Chondrocyte (in vitro differentiated cells): ENCODE data around the gene RECK. TPM values are rescaled to one million over a fixed set of nuclear protein-coding genes. Genes with fewer than 3 reads are reported as not detected.
A peak's percentile ranks its signal among the peaks of the same experiment; 100 is the strongest.

Source experiments
- DNase-seq: peaks from one replicate; pipeline ENCODE4 v3.0.0; 2021; ENCODE audit warnings: mixed read lengths, low spot score
- H3K27ac Mint-ChIP-seq: one replicate; pipeline ENCODE4 v1.8.0; 2021; ENCODE audit warnings: mild to moderate bottlenecking, moderate library complexity, mixed read lengths; ENCODE audit not compliant: unreplicated experiment
- H3K27me3 Mint-ChIP-seq: 2 replicates; pipeline ENCODE4 v1.8.0; 2021; ENCODE audit warnings: low read depth, mixed read lengths
- H3K36me3 Mint-ChIP-seq: 2 replicates; pipeline ENCODE4 v1.8.0; 2021; ENCODE audit warnings: low read depth, mixed read lengths
- H3K4me1 Mint-ChIP-seq: 2 replicates; pipeline ENCODE4 v1.8.0; 2021; ENCODE audit warnings: low read depth, mild to moderate bottlenecking, mixed read lengths
- H3K4me3 Mint-ChIP-seq: one replicate; pipeline ENCODE4 v1.8.0; 2021; ENCODE audit warnings: mild to moderate bottlenecking, moderate library complexity, mixed read lengths; ENCODE audit not compliant: unreplicated experiment
- H3K9me3 Mint-ChIP-seq: 2 replicates; pipeline ENCODE4 v1.8.0; 2021; ENCODE audit warnings: low read depth, mixed read lengths
- CTCF ChIP-seq: fragments of 200-600 bp; sonication (generic); IDR thresholded peaks from 2 replicates; pipeline ENCODE4 v1.5.0; 2021; ENCODE audit warnings: antibody characterized with exemption, mild to moderate bottlenecking, moderate library complexity
- total RNA-seq: library from RNA; stranded (reverse); gene quantifications from 3 replicates; pipeline ENCODE4 v1.2.1, GENCODE V29; 2021

The RECK gene
- total RNA-seq, 1 donor from 2014 or later: 33.5 TPM

GRCh38 chr9:36146651-36147050 is 109.9 kb downstream of the RECK start:
- no peaks in the 10 kb centered on the region for H3K9me3 Mint-ChIP-seq
- H3K4me1 Mint-ChIP-seq: peaks cover 75% of the 10 kb centered on the region
- H3K27ac Mint-ChIP-seq: peak overlapping the region; percentile 81
- H3K4me3 Mint-ChIP-seq: no peak overlapping the region
- peaks cover 31% of the 10 kb centered on the region for H3K36me3 Mint-ChIP-seq
- no peak for TF ChIP-seq CTCF
- no peaks in the 10 kb centered on the region for H3K27me3 Mint-ChIP-seq
- no peak for DNase-seq

GRCh38 chr9:36147441-36148175 is 110.9 kb downstream of the RECK start:
- H3K27ac Mint-ChIP-seq: peak overlapping the region; percentile 91
- no peaks in the 10 kb centered on the region for H3K27me3 Mint-ChIP-seq
- no peak for TF ChIP-seq CTCF
- H3K9me3 Mint-ChIP-seq: no peaks in the 10 kb centered on the region
- no peak overlapping the region for H3K4me3 Mint-ChIP-seq
- peak; percentile 70 for DNase-seq
- peaks cover 31% of the 10 kb centered on the region for H3K36me3 Mint-ChIP-seq
- peaks cover 74% of the 10 kb centered on the region for H3K4me1 Mint-ChIP-seq

- H3K27me3 Mint-ChIP-seq: no peaks in the 10 kb centered on the region
- H3K36me3 Mint-ChIP-seq: peaks cover 31% of the 10 kb centered on the region
- H3K9me3 Mint-ChIP-seq: no peaks in the 10 kb centered on the region
- peak; percentile 22 for TF ChIP-seq CTCF
- H3K4me1 Mint-ChIP-seq: peaks cover 71% of the 10 kb centered on the region
- no peak overlapping the region for H3K4me3 Mint-ChIP-seq
- peak; percentile 98 for DNase-seq
- peak overlapping the region; percentile 91 for H3K27ac Mint-ChIP-seq
Observed at GRCh38 chr9:36148311-36149051, 111.8 kb downstream of the RECK start.

- TF ChIP-seq CTCF: no peak
- Mint-ChIP-seq H3K36me3 (peaks cover 26% of the 10 kb centered on the region), H3K4me3 (no peak overlapping the region), H3K9me3 (no peaks in the 10 kb centered on the region), H3K27me3 (no peaks in the 10 kb centered on the region), H3K4me1 (peaks cover 73% of the 10 kb centered on the region), H3K27ac (peak overlapping the region; percentile 91)
- DNase-seq: no peak
Observed at GRCh38 chr9:36149197-36149596, 112.5 kb downstream of the RECK start.

- no peaks in the 10 kb centered on the region for H3K9me3 Mint-ChIP-seq
- H3K27ac Mint-ChIP-seq: peak overlapping the region; percentile 92
- peaks cover 77% of the 10 kb centered on the region for H3K4me1 Mint-ChIP-seq
- H3K27me3 Mint-ChIP-seq: no peaks in the 10 kb centered on the region
- TF ChIP-seq CTCF: no peak
- peaks cover 13% of the 10 kb centered on the region for H3K36me3 Mint-ChIP-seq
- H3K4me3 Mint-ChIP-seq: no peak overlapping the region
- DNase-seq: no peak
Observed at GRCh38 chr9:36150574-36151315, 114.0 kb downstream of the RECK start.
